ENCODE measurements around the gene MIA.

The MIA gene

DNA sequence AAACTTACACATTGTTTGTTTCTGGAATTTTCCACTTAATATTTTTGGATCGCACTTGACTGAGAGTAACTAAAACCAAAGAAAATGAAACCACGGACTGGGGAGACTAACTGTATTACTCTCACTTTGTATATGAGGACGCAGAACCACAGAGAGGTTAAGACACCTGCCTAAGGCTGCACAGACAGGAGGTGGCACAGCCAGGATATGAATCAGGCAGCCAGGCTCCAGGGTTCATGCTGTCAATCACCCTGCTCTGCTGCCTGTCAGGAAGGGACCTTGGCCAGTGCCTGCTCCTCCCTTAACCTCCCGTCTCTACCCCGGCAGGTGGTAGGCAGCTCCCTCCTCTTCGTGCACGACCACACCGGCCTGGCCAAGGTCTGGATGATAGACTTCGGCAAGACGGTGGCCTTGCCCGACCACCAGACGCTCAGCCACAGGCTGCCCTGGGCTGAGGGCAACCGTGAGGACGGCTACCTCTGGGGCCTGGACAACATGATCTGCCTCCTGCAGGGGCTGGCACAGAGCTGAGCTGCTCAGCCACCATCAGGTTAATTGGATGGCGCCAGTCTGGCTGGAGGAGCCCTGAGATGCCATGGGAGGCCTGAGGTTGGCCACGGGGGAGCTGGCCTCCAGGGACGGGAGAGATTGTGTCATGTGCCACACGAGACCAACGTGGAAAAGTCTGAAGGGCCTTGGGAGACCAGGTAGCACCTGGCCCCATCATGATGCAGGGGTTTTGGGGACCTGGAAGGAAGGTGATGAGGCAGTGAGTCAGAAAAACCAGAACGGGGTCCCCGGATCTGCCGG is 36.1 kb upstream of the MIA start:
- no peak overlapping the region for H3K4me3 ChIP-seq (ENCODE audit: low read depth, low read length)
- TF ChIP-seq, protein P1, sequence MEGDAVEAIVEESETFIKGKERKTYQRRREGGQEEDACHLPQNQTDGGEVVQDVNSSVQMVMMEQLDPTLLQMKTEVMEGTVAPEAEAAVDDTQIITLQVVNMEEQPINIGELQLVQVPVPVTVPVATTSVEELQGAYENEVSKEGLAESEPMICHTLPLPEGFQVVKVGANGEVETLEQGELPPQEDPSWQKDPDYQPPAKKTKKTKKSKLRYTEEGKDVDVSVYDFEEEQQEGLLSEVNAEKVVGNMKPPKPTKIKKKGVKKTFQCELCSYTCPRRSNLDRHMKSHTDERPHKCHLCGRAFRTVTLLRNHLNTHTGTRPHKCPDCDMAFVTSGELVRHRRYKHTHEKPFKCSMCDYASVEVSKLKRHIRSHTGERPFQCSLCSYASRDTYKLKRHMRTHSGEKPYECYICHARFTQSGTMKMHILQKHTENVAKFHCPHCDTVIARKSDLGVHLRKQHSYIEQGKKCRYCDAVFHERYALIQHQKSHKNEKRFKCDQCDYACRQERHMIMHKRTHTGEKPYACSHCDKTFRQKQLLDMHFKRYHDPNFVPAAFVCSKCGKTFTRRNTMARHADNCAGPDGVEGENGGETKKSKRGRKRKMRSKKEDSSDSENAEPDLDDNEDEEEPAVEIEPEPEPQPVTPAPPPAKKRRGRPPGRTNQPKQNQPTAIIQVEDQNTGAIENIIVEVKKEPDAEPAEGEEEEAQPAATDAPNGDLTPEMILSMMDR (IDR thresholded peaks at IDR 0.05; ENCODE audit: low read depth, low read length): no peak

DNA sequence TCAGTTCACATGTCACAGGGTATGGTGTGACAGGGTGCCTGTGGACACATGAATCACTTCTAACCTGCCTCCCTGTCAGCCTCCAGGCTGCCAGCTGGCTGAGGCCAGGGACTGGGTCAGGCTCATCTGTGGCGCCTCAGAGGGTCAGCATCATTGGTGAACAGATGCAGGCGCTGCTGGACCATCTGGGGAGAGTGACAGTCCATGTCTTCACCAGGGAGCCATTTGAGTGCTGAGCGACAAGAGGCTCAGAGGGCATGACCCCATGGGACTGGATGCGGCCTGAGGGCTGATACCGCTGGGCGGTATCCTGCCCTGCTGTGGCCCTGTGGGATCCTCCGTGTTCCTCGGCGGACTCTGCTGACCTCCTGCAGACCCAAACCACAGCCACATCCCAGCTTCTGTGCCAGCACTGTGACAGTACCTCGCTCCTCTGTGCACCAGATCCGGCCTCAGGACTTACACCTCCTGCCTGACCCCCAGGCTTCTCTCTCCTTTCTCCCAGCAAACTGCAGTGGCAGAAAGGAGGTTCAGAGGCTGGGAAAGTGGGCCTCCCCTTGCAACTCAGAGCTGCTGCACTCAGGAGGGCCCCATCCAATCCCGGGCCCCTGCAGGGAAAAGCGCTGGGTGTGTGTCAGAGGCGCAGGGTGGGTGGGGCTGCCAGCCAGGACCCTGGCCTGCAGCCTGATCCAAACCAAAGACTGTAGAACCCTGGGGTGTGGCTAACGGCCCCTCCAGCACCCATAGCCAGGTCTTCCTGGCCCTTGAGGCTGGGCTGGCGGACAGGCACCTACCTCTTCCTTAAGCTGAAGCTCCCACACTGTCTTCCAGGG is 35.2 kb upstream of the MIA start:
- no peak overlapping the region for H3K4me3 ChIP-seq (ENCODE audit: low read depth, low read length)
- TF ChIP-seq, protein P1 (IDR thresholded peaks at IDR 0.05; ENCODE audit: low read depth, low read length): no peak

DNA sequence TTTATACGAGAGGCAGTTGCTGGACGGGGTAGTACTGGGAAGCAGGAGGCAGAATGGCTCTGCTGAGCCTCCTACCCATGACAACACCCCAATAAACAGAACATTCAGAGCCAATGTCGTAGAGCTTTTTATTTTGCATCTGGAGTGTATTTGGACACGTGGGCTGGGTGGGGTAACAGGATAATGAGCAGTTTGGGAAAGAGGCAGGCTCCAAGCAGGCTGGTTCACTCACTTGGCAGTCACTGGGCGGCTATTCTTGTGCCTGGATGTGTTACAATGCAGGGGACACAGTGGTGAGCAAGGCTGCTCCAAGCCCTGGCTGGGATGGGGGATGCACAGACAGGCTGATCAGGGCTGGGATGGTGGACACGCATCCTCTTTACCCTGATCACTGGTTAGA is 34.6 kb upstream of the MIA start:
- H3K4me3 ChIP-seq (ENCODE audit: low read depth, low read length): no peak overlapping the region
- TF ChIP-seq, protein P1 (IDR thresholded peaks at IDR 0.05; ENCODE audit: low read depth, low read length): no peak

DNA sequence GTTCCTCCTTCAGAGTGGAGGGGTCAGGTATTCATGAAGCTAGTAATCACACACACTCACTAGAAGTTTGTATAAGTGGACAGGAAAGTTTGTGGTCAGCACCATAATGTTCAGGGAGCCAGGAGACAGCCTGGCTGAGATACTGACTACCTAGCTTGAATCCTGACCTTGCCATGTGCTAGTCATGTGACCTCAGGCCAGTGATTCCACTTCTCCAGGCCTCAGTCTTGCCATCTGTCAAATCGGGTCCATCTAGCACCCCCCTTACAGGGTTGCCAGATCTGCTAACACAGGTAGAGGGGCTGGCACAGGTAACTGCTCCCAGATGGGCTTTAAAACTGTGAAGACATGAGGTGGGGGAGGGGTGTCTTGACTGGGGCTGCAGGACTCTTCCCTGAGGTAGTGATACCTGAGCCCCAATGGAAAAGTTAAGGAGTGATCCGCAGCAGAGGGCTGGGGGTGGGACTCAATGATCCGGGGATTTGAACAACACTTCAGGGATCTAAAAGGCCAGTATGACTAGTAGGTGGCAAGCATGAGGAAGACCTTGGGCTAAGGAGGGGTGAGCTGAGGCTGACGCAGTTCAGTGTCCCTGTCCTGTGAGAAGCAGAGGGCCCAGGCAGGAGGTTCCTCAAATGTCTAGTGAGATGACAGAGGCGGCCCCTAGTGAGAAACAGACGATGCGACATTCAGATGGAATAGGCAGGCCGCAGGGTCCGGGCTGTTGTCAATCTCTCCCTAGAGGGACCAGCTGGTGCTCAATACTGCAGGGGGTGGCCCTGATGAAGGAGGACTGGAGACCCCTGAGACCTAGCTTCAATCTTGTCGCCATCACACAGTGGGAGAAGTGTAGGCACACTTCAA is 33.6 kb upstream of the MIA start:
- TF ChIP-seq, protein P1 (IDR thresholded peaks at IDR 0.05; ENCODE audit: low read depth, low read length): no peak

DNA sequence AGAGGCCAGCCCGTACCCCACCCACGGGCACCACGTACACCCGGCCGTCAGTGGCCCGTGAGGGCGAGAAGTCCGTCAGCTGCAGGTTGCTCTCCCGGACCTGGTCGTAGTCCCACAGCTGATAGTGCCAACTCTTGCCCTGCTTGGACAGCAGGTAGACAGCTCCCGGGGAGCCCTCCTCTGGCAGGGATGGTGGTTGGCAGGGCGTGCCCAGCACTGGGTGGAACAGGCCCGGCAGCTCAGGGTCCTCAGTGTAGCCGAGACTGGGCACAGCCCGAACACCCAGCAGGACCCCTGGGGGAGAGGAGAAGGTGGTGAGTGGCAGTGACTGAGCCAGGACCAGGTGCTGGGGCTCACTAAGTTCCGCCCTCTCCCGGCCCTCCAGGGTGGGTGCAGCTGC is 32.8 kb upstream of the MIA start:
- TF ChIP-seq, protein P1 (IDR thresholded peaks at IDR 0.05; ENCODE audit: low read depth, low read length): no peak
- H3K4me3 ChIP-seq (ENCODE audit: low read depth, low read length): no peak overlapping the region

More for the DNA sequence above, 33.6 kb upstream of the MIA start:
- H3K4me3 ChIP-seq (ENCODE audit: low read depth, low read length): no peak overlapping the region

DNA sequence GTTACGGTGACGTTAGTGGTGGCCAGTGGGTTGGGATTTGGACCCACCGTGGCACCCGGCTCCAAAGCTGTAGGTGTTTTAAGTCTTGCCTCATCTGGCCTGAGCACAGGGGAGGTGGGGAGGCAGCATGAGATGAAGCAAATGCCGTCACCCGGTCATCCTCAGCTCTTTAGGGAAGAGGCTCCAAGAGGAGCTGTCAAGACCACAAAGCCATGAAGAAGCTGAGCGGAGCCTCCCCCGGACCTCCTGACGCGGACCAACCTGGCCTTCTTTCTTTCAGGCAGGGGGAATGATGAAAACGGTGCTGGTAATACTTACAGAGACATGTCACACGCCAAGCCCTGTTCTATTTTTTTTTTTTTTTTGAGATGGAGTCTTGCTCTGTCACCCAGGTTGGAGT is 32.4 kb upstream of the MIA start:
- no peak overlapping the region for H3K4me3 ChIP-seq (ENCODE audit: low read depth, low read length)
- TF ChIP-seq, protein P1 (IDR thresholded peaks at IDR 0.05; ENCODE audit: low read depth, low read length): no peak
